Stimulated activated CD8-positive, alpha-beta memory T cell treated with anti-CD3 and anti-CD28 coated beads, Interleukin-4, amount 100 ng/mL, for 1 hour (primary cell): ENCODE results near the gene PCCA.
"Not testable (repeated sequence)": the region's sequence is repeated elsewhere in the genome, so short reads cannot be mapped to it uniquely, and the experiment has no call there.

Source experiments
- DNase-seq, 2 donors: peaks; one replicate each; pipeline ENCODE4 v3.0.0-alpha.2; 2020; ENCODE audit warnings: low read depth in 2 of 2, low spot score in 1 of 2

Gene PCCA

DNA sequence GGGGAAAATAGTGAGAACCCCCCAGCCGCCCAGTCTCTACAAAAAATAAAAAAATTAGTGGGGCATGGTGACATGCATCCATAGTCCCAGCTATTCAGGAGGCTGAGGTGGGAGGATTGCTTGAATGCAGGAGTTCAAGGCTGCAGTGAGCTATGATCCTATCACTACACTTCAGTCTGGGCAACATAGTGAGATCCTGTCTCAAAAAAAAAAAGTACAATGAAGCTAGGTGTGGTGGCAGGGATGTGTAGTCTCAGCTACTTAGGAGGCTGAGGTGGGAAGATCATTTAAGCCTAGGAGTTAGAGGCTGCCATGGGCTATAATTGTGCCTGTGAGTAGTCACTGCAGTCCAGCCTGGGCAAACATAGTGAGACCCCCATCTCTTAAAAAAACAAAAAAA lies 8.9 kb downstream of the PCCA start:
- DNase-seq, result no peak

DNA sequence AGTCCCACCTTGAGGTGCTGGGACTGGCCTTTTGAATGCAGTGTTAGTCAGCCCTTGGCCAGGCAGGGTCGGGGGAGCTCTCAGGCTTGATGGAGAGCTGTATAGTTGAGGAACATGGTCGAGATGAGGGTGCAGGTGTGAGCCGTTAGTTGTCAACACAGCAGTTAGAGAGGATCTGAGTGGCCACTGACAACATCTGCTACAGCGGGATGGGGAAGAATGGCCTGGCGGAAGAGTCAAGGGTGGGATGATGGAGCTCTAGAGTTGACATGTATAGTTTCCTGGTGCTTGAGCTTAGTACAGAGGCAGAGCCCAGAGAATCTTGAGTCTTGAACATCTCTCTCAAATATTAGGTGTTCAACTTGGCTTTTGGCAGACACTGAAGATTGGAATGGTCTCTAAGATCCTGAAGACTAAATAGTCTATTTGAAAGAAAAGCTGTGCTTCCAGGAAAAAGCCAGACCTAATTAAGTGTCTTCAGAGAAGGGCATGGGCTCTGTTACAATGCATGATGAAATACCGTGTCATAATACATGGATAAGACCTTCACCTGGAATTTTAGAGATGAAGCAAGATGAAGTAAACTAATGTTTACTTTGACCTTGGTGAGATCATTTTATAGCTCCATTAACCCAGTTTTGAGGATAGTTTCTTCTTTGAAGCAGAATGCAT lies 9.7 kb downstream of the PCCA start:
- no peak for DNase-seq

DNA sequence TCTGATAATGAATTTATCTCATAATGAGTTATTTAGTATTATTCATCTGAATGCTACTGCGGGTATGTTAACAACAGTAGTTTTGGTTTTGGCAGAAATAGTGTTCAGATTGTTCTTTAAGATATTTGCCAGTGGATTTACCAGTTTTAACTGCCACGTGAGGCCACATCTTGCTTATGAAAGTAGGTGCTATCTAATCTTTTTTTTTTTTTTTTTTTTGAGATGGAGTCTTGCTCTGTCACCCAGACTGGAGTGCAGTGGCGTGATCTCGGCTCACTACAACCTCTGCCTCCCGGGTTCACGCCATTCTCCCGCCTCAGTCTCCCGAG lies 10.2 kb downstream of the PCCA start:
- not testable (repeated sequence) for DNase-seq

DNA sequence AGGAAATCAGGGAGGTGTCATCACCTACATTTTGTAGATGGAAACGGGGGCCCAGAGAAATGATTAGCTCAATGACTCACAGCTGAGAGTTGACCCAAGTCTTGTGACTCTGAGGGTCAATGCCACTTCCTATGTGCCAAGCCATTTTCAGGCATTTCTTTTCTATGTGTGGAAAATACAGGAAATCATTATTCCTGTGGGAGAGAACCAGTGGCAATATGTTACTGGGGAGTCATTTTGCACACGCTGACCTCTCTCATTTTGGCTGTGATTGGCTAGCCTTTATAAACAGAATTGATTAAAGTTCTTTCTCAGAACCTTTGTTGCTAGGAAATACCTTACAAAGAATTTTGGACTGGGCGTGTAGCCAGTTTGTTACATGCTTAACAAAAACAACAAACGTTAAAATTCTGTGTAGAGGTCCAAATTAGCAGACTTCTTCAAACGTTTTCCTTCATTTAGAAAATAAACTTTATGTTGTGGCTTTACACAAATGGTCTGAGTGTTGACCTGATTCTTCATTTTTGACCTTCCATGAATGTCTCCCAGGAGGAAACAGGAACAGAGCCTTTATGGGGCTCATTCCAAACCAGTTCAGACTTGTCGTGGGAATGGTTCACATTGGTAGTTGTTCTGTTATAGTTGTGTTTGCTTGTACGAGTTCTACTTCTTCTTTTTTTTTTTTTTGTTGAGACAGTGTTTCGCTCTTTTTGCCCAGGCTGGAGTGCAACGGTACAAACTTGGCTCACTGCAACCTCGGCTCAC lies 11.4 kb downstream of the PCCA start:
- no peak for DNase-seq

DNA sequence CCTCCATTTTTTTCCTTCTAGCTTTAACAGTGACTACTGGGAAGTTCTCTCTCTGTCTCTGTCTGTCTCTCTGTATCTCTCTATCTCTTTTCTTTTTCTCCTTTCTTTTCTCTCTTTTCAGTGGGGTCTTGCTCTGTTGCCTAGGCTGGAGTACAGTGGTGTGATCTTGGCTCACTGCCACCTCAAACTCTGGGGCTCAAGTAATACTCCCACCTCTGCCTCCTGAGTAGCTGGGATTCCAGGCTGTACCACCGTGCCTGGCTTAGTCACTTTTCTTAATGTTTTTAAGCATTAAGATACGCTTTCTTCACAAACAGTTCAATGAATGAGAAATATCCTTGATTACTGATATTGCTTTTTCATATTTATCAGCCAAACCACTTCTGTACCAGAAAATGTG lies 13.1 kb downstream of the PCCA start:
- DNase-seq, result no peak

DNA sequence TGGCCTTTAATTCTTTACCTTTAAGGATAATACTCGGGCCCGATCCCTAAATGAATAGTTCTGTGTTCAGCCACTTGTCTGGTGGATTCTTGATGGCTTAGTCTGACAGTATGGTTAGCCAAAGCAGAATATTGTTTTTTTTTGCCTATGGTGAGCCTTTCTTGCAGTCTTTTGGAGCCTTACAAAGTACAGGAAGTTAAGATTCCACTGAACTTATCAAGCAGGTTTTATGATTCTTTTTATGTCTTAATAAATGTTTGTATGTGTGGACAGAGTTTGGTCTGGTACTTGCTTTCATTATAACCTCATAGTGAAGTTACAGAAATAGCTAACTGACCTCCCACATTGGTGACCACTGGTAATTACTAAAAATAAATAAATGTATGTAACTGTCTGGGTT lies 17.1 kb downstream of the PCCA start:
- no peak for DNase-seq

DNA sequence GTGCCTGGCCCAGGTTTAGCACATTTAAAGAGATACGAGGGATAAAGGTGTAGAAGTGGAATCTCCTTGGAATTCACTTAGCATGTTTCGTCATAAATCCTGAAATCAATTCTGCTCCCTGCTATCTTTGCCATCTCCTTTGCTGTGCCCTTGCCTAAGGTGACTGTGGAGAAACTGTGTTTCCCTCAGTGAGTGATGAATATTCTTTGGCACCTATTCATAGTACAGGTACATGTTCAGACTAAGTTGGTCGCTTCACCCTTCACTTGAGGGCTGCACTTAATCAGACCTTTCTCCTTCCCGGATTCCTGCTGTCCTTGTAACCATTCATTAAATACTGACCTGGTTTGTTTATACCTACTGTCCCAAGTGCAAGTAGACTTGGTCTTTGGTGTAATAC lies 17.8 kb downstream of the PCCA start:
- DNase-seq, result no peak

DNA sequence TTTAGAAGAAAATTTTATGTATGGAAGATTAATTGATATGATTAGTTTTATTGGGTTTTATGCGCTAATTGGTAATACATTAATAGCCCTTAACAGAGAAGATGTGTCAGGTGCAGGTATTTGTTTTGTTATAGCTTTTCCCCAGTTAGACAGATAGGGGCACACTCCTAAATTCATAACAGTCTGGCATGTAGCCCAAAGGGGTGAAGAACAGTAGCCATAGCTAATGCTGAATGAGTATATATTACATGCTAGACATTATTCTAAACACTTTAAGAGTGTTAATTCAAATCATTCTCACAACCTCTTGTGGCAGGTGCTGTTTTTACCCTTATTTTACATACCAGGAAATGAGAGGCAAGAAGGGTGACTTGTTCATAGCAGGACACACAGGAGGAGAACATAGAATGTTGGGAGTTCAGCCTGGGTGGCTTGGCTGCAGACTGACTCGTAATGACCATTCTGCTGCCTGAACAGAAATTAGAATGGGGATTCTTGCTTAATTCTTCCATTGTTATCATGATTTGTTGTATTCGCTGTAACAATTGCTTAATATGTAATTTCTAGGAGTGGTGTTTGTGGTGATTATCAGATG lies 20.1 kb downstream of the PCCA start:
- no peak for DNase-seq

DNA sequence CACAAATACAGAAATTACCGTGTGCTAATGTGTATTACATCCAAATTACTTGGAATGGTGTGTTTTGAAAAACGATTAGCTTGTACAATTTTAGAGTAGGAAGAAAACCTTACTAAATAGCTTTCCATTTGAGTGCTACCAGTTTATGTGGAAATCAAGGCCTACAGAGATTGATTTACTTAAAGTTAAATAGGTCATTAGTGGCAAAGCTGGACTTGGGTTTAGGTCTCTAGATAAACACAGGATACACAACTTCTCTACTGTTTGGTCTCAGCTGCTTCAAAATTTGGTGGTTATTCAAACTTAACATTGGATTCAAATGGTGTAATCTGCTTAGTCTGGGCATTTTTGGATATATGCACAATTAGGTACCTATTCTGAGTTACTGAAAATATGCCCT lies 21.4 kb downstream of the PCCA start:
- DNase-seq, result no peak

DNA sequence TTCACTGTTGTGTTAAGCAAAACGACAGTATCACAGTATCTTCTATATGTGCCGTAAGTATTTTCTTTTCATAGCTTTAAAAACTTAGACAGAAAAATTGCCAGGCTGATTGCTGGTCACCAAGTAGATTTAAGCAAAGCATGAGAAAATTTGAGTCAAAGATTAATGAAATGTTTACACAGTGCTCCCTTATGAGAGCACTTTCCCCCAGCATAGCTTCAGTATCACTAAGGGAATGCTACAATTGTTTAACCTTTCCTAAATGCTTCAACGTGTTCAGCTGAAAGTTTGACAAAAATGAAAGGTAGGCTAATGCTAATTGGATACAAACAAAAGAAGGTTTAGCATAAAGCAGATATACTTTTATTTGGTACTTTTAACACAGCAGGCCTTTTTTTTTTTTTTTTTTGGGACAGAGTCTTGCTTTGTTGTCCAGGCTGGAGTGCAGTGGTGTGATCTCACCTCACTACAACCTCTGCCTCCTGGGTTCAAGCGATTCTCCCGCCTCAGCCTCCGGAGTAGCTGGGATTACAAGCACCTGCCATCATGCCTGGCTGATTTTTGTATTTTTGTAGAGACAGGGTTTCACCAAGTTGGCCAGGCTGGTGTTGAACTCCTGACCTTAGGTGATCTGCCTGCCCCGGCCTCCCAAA lies 23.4 kb downstream of the PCCA start:
- no peak for DNase-seq

DNA sequence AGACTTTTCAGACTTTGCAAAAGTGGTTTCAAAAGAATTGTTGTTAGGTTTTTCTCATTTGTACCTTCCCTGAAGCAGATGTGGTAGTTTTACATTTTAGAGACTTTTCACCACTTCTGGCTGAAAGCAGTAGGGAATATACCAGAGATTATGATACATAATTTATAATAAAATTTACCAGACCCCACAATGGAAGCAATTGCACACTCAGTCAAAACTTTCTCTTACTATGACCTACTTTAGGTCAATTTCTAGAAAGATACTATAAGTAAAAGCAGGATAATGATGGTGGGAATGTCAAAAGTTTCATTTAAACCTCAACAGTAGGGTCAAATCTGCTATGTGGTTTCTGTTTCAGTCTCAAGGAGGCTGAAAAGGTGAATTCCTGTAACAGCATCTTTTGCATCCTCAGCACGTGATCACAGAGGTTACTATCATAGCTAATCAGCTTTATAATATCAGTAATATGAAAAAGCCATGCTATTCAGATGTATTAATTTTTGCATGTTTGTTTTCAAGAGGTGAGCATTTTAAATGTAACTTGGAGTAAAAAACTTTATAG lies 26.9 kb downstream of the PCCA start:
- DNase-seq, result no peak

DNA sequence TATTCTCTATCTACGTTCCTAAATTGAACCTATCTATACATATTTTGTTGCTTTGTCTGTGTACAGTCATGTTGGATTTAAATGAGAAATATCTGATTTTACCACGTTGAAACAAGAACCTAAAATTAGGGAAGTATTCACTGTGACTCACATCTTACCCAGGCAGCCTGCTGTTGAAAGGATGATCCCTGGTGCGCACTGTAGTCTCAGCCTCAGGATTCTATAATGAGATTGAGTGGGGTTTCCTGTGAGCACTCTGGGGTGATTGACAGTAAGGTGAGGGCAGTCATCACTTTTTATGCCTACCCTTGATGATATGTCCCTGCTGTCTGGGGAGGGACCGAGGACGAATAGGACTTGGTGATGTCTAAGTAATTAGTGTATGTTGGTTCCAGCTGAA lies 35.4 kb downstream of the PCCA start:
- no peak for DNase-seq

DNA sequence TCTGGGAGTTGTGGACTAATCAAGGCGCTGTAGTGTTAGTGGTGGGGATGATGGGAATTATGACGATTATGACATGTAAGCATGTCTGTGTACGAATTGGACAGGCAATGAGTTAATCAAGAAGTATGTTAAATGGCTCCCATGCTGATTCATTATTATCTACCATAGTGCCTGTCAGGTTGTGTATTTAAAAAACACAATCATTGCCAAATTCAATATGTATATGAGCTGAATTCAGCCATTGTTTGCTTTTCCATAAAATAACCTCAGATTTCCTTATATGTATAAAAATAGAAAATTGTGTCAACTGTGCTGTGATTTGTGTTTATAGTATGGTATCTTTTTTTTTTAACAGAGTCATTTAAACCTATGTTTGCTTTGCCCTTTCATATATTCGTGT lies 37.1 kb downstream of the PCCA start:
- no peak for DNase-seq

DNA sequence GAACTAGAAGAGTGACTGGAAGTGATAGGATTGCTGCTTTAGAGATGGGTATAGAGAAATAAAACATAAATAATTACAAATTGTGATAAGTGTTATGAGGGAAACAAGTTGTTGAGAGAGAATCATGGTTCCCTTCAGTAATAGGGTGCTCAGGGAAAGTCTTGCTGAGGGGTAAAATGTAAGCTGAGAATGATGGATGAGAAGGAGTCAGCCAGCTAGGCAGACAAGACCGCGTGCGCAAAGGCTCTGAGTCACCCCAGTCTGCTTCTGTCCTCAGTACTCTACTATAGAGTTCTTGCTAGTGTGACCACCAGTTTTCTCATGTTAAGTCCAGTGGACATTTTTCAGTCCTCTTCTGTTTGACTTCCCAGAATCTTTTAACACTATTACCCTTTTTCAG lies 39.5 kb downstream of the PCCA start:
- DNase-seq, result no peak

DNA sequence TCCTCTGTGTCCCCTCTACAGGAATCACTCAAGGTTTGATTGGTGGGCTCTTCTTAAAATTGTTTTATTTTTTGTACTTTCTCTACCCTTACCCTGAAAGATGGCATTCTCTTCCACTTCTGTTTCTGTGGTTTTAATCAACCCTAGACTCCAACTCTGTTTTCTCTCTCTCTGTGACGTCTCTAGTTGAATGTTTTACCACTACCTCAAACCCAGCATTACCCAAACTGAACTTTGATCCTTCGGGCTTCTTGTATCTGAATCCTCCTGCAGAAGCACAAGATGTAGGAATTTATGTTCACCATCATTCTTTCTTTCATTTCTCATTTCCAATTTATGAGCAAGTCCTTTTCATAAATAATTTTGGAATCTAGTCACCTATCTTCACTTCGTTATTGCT lies 39.9 kb downstream of the PCCA start:
- no peak for DNase-seq

DNA sequence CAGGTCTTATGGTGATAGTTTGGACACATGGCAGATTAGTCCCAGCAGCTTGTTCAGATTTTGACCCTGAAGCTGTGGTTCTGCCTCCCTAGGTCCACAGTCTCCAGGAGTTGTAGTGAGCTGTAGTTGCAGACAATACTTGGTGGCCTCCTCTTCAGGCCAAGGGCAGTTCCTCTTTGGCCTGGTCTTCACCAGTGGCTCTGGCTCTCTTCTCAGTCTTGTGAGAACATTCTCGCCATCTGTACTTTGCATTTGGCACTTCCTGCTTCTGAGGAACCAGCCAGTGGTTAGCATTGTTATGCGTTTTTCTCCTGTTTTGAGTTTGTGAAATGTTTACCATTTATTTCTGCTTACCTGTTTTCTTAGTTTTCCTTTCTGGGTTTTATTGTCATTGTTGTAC lies 40.7 kb downstream of the PCCA start:
- DNase-seq, result no peak

DNA sequence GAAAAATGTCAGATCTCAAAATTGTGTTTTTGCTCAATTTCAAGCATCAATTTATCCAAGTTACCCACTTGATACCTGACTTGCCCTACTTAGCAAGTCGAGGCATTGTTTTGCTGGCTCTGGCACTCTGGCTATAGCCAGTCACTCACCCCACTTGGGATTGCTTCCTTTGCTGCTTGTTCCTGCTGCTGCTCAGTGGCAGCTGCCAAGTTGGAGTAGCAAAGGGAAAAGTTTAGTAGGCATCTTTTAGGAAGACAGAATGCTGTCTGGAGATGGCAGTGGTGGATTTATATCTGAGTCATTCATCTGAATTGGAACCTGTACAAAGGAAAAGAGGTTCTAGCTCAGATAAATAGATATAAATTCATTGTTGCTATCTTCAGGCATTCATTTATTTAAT lies 41.2 kb downstream of the PCCA start:
- DNase-seq, result no peak

DNA sequence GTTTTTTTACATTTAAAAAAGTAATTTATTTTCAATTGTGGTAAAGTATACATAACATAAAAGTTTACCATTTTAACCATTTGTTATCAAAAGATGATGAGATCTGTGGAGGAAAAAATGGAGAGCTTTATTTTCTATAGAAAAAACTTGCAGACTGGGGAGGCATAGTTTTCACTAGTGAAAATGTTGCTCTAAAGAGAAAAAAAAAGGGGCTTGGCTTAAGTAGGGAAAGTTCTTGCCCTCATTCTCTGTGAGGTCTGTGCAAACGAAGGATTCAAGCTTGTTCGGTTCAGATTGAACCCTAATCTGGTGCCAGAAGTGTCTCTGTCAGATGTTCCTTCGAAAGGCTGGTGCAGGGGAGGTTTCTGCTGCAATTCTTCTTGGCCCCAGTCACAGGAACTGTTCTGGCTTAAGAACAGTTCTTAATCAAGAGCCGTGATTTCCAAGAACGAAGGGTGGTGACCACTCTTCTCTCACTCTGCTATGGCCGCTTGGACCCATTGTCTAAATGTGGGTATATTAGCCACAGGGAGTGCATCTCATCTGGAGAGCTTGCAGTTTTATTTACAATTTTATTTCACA lies 42.1 kb downstream of the PCCA start:
- DNase-seq, result no peak

DNA sequence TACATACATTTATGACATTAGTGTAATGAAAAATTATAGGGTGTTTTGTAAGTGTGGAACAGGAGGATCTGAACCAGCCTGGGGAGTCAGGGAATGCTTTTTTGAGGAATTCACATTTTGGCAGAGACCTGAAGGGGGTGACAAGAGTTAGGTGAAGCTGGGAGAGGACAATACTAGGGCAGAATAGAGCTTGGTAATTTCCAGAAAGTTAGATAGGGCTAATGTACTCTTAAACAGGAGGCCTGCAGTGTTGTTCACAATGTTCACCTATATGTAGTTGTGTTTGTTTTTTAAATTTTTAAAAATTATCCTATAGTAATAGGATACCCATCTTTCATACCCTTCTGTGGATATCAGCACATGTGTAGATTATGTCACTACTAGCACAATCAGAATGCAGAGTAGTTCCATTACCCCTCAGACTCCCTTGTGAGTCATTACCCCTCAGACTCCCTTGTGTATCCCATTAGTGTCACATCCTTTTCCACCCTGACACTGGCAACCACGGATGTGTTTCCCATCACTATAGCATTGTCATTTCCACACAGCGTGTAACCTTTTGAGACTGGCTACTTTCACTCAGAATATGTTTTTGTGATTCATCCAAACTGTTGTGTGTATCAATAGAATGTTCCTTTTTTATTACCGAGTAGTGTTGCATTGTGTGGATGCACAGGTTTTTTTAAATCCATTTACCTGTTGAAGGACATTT lies 43.1 kb downstream of the PCCA start:
- DNase-seq, result no peak

DNA sequence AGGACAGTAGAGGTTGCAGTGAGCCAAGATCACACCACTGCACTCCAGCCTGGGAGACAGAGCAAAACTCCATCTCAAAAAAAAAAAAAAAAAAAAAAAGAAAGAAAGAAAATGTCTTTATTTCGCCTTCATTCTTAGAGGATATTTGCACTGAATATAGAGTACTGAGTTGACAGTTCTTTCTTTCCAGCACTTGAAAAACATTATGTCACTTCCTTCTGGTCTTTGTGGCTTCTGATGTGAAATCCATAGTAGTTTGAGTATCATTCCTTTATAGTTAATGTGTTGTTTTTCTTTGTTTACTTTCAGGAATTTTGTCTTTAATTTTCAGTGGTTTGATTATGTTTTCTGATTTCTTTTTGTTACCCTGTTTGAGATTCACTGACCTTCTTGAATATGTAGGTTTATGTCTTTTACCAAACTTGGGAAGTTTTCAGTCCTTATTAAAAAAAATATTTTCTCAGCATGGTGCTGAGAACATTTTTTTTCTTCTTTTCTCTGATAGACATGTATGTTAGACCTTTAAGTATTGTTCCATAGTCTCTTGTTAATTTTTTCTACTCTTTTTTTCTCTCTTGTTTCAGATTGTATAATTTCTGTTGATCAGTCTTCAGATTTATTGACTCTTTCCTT lies 50.1 kb downstream of the PCCA start:
- DNase-seq, result no peak

DNA sequence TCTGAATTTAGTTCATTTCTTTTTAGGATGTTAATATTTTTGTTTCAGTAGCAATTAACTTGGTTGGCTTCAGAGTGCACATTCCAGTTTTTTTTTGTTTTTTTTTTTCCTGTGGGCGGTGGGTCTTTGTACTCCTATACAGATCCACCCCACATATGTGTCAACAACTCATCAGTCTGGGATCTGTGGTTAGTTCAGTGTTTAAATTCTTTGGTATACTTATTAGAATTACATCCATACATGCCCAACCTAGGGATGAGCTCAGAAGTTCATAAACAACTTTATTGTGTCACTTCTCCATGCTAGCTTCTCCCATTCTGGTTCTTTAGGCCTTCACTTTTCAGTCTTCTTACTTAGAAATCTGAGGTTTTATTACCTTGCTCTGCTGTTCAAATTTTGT lies 50.9 kb downstream of the PCCA start:
- DNase-seq, result no peak
